KMS-11 (cell line): ENCODE results near the gene RSPRY1.
A peak's percentile ranks its signal among the peaks of the same experiment; 100 is the strongest.
"Not testable (repeated sequence)": the region's sequence is repeated elsewhere in the genome, so short reads cannot be mapped to it uniquely, and the experiment has no call there.

Experiments used
- H2AFZ ChIP-seq: fragments of 200-600 bp; sonication (generic); 2 replicates; pipeline ENCODE4 v1.6.1; 2016; ENCODE audit warnings: antibody characterized with exemption, mixed run types, low read depth
- H3K27ac ChIP-seq: fragments of 200-600 bp; sonication (generic); 2 replicates; pipeline ENCODE4 v1.6.1; 2016; ENCODE audit warnings: mild to moderate bottlenecking, mixed run types
- H3K27me3 ChIP-seq: fragments of 200-600 bp; sonication (generic); 2 replicates; pipeline ENCODE4 v1.6.1; 2017; ENCODE audit warnings: mild to moderate bottlenecking, low read depth, mixed run types, moderate library complexity; ENCODE audit not compliant: insufficient read depth
- H3K36me3 ChIP-seq: fragments of 200-600 bp; sonication (generic); 2 replicates; pipeline ENCODE4 v1.6.1; 2017; ENCODE audit warnings: mild to moderate bottlenecking, mixed run types; ENCODE audit not compliant: insufficient read depth
- H3K4me1 ChIP-seq: fragments of 200-600 bp; sonication (generic); 2 replicates; pipeline ENCODE4 v1.6.1; 2016; ENCODE audit warnings: mild to moderate bottlenecking, low read depth, mixed run types; ENCODE audit not compliant: poor library complexity, severe bottlenecking
- H3K4me2 ChIP-seq: fragments of 200-600 bp; sonication (generic); 2 replicates; pipeline ENCODE4 v1.7.0; 2016; ENCODE audit warnings: mild to moderate bottlenecking, mixed run types
- H3K4me3 ChIP-seq: fragments of 200-600 bp; sonication (generic); IDR thresholded peaks from 2 replicates; pipeline ENCODE4 v1.6.1; 2017; ENCODE audit warnings: low read depth, low read length, mixed read lengths; ENCODE audit not compliant: insufficient read depth
- H3K79me2 ChIP-seq: fragments of 200-600 bp; sonication (generic); 2 replicates; pipeline ENCODE4 v1.6.1; 2016; ENCODE audit warnings: low read depth, mixed run types; ENCODE audit not compliant: insufficient read depth
- H3K9ac ChIP-seq: fragments of 200-600 bp; sonication (generic); 2 replicates; pipeline ENCODE4 v1.6.1; 2016; ENCODE audit warnings: mild to moderate bottlenecking, mixed run types
- H4K20me1 ChIP-seq: fragments of 200-600 bp; sonication (generic); 2 replicates; pipeline ENCODE4 v1.6.1; 2016; ENCODE audit warnings: mild to moderate bottlenecking, mixed run types; ENCODE audit not compliant: insufficient read depth
- CTCF ChIP-seq: fragments of 200-600 bp; sonication (generic); conservative IDR thresholded peaks from 2 replicates; pipeline ENCODE4 v1.6.1; 2017; ENCODE audit warnings: low read depth, mild to moderate bottlenecking, antibody characterized with exemption, low read length, moderate library complexity, mixed read lengths

The RSPRY1 gene

GRCh38 chr16:57184887-57185445 lies 1.2 kb upstream of the RSPRY1 start:
- no peak for TF ChIP-seq CTCF
- Histone ChIP-seq H2AFZ (peak overlapping the region; percentile 89), H3K36me3 (no peaks in the 10 kb centered on the region), H3K27ac (peak overlapping the region; percentile 72), H3K27me3 (no peaks in the 10 kb centered on the region), H3K9ac (peak overlapping the region; percentile 76; the same call in 1 of the 2 replicates), H4K20me1 (no peaks in the 10 kb centered on the region), H3K79me2 (peaks cover 78% of the 10 kb centered on the region), H3K4me1 (peaks cover 26% of the 10 kb centered on the region), H3K4me2 (peak overlapping the region; percentile 62), H3K4me3 (no peak overlapping the region)

GRCh38 chr16:57185446-57185944 lies 634 bp upstream of the RSPRY1 start:
- peak overlapping the region; percentile 72 for H3K27ac ChIP-seq
- H2AFZ ChIP-seq = peak overlapping the region; percentile 89
- no peaks in the 10 kb centered on the region for H3K27me3 ChIP-seq
- no peaks in the 10 kb centered on the region for H3K36me3 ChIP-seq
- TF ChIP-seq CTCF = no peak
- H3K4me1 ChIP-seq = peaks cover 26% of the 10 kb centered on the region
- no peak overlapping the region for H3K4me3 ChIP-seq
- H3K9ac ChIP-seq = peak overlapping the region; percentile 76; the same call in 1 of the 2 replicates
- H4K20me1 ChIP-seq = no peaks in the 10 kb centered on the region
- peak overlapping the region; percentile 62 for H3K4me2 ChIP-seq
- peaks cover 80% of the 10 kb centered on the region for H3K79me2 ChIP-seq

GRCh38 chr16:57186872-57187854 lies 1.0 kb downstream of the RSPRY1 start:
- H3K27ac ChIP-seq = peak overlapping the region; percentile 26; the same call in 1 of the 2 replicates

GRCh38 chr16:57187902-57188710 lies 2.0 kb downstream of the RSPRY1 start:
- not testable (repeated sequence) for H3K4me3 ChIP-seq, H3K9ac ChIP-seq, H2AFZ ChIP-seq, H3K36me3 ChIP-seq, H3K27me3 ChIP-seq, H3K27ac ChIP-seq, H4K20me1 ChIP-seq
- Histone ChIP-seq H3K79me2 (peaks cover 79% of the 10 kb centered on the region), H3K4me2 (peak overlapping the region; percentile 91), H3K4me1 (peaks cover 53% of the 10 kb centered on the region)

More at GRCh38 chr16:57186872-57187854, 1.0 kb downstream of the RSPRY1 start:
- Histone ChIP-seq H3K36me3 (no peaks in the 10 kb centered on the region), H3K4me2 (peak overlapping the region; percentile 91), H2AFZ (peak overlapping the region; percentile 62), H3K9ac (peak overlapping the region; percentile 49; the same call in 1 of the 2 replicates), H3K79me2 (peaks cover 78% of the 10 kb centered on the region), H4K20me1 (no peaks in the 10 kb centered on the region), H3K27me3 (no peaks in the 10 kb centered on the region), H3K4me3 (no peak overlapping the region), H3K4me1 (peaks cover 43% of the 10 kb centered on the region)
- TF ChIP-seq CTCF = no peak
